CD4-positive, alpha-beta T cell treated with Interferon alpha-2 for 1 hour (primary cell): ENCODE measurements around the gene SLC25A11.

Experiments
- DNase-seq, 2 donors: peaks; one replicate each; pipeline ENCODE4 v3.0.0-alpha.2; 2020 to 2022

Gene SLC25A11

DNA sequence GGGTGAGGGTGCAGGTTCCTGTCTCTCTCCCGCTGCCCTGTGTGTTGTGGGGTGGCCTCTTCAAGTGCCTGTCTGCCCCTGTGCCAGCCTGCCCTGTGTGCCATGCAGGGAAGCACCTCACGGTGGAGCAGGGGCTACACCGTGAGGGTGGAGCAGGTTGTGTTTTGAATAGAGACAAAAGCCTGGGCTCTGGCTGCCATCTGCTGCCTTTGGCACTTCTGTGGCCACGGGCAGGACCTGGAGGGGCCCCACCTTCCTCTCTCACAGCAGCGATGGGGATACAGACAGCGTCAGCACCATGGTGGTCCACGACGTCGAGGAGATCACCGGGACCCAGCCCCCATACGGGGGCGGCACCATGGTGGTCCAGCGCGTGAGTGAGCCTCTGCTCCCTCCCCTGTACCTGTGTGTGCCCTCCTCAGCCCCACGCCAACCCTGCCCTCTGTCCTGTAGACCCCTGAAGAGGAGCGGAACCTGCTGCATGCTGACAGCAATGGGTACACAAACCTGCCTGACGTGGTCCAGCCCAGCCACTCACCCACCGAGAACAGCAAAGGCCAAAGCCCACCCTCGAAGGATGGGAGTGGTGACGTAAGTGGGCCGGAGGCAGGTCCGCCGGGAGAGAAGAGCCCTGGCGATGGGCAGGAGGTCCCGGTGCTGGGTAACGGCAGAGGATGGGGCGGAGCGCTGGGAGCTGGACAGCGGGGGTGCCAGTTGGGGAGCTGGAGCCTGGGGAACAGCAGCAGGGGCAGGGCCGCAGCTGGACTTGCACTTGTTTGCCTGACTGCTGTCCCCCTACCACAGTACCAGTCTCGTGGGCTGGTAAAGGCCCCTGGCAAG, 45.9 kb downstream of the SLC25A11 start:
- DNase-seq: no peak

DNA sequence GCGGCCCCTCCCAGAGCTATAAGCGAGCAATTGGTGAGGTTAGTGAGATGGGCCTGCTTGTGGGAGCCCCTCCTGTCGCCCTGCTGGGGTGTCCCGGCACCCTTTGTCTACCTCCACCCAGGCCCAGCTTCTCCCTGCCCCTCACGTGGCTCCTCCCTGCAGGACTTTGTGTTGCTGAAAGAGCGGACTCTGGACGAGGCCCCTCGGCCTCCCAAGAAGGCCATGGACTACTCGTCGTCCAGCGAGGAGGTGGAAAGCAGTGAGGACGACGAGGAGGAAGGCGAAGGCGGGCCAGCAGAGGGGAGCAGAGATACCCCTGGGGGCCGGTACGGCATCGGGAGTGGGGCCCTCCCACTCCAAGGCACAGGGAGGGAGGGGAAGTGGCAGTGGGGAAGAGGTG, 46.6 kb downstream of the SLC25A11 start:
- DNase-seq: no peak

DNA sequence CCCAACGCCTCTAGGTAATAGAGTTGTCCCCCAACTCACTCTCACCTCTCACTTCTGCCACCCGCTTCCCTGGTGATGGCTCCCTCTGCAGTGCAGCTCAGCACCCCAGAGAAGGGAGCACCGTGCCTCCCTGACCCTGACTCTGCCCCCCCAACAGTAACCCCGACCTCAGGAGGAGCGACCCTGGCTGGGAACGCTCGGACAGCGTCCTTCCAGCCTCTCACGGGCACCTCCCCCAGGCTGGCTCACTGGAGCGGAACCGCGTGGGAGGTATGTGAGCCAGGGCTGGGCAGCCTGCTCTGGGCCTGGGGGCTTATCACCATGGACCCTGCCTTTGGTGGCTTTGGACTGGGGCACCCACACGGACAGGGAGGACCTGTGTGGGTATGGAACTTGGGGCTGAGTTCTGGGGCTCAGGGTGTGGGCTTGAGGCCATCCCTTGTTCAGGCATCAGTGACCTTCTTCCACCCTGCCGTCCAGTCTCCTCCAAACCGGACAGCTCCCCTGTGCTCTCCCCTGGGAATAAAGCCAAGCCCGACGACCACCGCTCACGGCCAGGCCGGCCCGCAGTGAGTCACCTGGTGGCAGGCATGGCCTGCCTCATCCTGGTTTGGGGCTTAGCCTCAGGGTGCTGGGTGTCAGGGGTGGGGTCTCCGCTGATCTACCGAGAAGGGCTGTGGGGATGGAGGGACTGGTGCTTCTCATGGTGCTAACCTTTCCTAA, 47.2 kb downstream of the SLC25A11 start:
- no peak for DNase-seq

DNA sequence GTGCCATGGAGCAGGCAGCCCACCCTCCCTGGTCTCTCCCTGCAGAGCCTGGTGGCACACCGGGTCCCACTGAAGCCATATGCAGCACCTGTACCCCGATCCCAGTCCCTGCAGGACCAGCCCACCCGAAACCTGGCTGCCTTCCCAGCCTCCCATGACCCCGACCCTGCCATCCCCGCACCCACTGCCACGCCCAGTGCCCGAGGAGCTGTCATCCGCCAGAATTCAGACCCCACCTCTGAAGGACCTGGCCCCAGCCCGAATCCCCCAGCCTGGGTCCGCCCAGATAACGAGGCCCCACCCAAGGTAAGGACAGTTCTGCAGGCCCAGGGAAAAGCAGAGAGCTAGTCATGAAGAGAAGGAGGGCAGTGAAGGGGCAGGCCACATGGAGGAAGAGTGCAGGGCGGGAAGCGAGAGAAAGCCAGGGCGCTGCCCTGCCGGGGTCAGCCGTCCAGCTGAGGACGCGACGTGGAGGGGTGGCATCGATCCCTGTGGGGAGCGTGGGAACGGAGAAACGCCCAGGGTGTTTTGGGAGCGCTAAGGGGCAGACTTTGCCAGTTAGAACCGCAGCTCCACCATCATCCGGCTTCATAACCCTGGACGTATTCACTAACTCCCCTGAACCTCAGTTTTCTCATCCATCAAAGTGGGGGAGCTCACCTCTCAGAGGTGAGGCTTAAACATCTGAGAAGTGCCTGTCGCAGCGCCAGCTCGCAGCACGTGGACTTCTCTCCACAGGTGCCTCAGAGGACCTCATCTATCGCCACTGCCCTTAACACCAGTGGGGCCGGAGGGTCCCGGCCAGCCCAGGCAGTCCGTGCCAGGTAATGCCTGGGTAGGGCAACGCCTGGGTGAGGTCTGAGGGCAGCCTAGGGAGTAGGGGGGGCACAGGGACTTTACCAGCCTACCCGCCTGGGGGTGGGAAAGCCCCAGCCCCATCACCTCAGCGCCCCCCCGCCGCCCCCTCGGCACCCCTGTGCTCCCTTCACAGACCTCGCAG, 48.1 kb downstream of the SLC25A11 start:
- no peak for DNase-seq

DNA sequence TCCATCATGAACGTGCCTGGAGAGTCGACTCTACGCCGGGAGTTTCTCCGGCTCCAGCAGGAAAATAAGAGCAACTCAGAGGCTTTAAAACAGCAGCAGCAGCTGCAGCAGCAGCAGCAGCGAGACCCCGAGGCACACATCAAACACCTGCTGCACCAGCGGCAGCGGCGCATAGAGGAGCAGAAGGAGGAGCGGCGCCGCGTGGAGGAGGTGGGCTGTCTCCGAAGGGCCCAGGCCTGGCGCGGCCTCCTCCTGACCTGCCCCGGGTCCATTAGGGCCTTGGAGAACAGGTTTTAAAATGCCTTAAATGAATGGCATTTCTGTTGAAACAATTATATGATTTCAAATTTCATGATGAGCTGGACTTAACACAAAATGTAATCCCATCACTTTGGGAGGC, 52.3 kb downstream of the SLC25A11 start:
- DNase-seq: no peak
